Activated T-cell treated with anti-CD3 and anti-CD28 coated beads for 4 hours (primary cell): ENCODE measurements around the gene ESPNL.

Source experiments
- DNase-seq: peaks from one replicate; pipeline ENCODE4 v3.0.0-alpha.2; 2020

The ESPNL gene

DNA sequence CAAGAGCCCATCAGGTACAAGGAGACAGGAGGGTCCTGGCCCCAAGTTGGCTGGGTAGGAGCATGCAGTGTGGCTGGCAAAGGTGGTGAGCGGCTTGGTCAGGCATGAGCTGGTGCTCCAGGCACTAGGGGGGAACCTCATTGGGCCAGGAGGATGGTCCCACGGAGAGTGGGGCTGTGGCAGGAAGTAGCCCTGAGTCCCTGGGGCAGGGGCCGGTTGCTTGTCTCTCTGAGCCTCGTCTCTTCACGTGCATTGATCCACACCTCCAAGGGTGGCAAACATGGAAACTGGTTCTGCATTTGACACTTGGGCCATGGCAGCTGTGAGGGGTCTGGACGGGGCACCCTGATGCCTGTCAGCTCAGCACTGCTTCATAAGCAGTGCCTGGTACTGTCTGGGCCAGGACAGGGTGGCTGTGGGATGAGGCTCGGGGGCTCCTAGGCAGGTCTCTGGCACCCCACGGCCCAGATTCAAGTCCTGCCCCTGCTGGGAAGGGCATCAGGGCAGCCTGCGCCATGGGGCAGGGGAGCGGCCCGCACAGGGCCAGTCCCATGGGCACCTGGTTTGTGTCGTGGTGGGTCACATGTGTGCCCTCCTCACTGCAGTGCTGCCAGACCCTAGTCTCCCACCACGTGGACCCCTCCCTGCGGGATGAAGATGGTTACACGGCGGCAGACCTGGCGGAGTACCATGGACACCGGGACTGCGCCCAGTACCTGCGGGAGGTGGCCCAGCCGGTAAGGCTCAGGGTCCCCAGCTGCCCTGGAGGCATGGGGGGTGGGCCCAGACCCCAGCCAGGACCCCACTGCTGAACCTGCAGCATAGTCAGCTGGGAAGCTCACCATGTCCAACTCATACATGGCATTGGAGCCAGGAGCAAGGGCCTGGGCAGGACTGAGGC is 16.4 kb downstream of the ESPNL start:
- DNase-seq, result no peak

DNA sequence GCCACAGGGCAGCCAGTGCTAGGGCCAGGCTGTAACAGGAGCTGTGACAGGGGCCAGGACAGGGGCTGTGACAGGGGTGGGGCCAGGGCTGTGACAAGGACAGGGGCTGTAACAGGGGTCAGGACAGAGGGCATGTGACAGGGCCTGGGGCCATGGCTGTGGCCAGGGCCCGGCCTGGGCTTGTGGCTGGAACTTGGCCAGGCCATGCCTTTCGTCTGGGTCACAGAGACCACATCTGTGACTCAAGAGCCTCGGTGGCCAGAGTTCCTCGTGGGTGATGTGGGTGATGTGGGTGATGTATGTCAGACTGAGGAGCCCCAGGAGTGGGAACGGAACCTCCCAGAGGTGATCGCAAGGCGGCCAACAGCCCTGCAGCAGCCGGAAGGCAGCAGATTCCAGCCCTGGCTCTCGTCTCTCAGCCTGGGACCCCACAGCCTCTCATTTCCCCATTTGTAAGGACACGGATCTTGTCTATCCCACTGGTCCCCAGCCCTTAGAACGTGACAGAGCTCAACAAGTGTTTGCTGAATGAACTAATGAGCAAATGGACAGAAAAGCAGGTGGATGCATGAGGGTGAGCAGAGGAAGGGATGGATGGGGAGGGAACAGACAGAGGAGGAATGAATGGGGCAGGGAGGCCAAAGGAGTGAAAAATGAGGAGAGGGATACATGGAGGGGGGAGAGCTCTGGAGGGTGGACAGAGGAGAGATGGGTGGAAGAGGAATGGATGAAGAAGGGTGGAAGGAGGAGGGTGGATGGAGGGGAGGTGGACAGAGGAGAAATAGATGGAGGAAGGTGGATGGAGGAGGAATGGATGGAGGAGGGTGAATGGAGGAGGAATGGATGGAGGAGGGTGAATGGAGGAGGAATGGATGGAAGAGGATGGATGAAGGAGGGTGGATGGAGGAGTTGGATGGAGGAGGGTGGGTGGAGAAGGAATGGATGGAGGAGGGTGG is 17.3 kb downstream of the ESPNL start:
- DNase-seq, result no peak

DNA sequence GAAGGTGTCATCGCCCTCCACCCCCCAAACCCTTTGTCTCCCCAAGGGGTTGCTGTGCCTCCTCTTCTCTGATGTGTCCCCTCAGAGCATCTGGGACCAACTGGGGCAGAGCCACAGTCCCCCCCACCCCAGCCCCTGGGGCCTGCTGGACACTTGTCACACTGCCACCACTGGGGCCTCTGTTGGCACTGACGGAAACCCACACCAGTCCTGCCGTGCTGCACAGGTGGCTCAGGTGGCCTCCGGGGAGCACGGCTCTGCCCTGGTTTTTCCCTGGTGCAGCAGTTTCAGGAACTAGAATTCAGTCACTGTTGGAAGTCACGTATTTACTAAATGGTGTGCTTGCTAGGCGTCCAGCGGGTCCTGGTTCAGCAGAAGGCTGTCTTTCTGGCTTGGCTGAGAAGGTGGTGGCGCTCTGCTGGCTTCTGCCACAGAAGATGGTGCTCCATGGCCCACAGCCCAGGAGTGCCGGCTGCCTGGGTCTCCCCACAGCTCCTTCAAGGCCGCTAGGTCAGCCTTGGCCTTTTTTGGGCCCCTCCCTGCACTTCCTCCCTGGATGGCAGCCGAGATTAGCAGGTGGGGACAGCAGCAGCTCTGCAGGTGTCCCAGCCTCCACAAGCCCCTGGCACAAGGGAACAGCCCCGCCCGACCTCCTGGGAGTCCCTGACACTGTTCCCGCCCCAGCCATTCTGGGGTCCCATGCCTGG is 19.8 kb downstream of the ESPNL start:
- DNase-seq, result no peak

DNA sequence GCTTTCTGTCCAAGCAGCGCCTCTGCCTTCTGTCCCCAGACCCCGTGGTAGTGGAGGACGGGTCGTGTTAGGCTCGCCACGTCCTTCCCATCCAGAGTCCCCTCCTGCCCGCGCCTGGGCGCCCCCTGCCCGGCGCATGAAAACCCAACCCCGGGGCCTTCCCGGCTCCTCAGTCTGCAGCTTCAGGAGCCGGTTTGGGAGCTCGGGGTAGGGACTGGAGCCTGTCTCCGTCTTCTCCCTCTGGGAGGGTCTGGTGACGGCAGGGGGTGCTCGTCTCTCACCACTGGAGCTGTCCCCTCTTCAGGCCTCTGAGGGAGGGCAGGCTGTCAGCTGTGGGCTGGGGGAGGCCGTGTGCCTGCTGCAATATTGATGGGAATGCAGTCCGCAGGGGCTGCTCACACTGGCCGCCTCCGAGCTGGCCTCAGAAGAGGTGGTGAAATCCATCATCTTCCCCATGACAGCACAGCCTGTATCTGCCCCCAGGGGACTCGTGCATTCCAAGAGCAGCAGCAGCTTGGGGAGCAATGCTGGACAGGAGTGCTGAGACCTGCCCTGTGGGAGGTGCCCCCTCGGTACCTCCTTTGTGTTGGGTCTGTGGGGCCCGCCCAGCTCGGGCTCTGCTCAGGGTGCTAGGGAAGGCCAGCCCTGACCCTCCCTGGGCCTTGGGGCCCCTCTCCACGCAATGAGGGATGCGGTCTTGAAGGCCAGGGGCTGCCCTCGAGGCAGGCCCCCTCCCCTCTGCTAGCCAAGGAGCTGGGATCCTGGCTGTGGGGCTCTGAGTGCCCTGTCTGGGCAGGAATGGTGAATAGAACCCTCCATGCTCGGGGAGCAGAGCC is 20.5 kb downstream of the ESPNL start:
- DNase-seq, result no peak

DNA sequence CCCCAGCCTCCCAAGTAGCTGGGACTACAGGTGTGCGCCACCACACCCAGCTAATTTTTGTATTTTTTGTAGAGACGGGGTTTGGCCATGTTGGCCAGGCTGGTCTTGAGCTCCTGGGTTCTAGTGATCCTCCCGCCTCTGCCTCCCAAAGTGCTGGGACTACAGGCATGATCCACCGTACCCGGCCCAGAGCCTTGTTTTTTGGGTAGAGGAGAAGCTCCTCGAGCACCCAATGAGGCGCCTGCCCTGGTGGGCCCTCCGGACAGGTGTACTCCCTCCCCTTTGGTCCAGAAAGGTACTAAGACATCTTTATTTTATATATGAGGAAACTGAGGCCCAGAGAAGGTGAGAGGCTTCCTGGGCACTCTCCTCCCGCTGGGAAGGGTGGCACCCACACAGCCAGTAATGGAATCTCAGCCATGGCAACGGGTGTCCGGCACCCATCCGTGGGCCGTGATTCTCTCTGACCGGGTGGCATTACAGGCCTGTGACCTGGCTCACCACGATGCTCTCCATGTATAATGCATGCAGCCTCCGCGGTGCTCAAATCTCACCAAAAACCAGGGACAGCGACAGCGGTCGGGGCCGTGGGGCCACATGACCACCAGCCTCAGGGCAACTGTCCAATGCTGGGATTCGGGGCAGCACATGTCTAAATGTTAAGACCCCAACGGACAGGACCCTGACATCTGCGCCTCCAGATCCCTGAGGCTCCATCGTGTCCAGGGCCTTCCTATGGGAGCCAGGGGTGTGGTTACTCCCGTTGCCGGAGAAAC is 21.6 kb downstream of the ESPNL start:
- no peak for DNase-seq

DNA sequence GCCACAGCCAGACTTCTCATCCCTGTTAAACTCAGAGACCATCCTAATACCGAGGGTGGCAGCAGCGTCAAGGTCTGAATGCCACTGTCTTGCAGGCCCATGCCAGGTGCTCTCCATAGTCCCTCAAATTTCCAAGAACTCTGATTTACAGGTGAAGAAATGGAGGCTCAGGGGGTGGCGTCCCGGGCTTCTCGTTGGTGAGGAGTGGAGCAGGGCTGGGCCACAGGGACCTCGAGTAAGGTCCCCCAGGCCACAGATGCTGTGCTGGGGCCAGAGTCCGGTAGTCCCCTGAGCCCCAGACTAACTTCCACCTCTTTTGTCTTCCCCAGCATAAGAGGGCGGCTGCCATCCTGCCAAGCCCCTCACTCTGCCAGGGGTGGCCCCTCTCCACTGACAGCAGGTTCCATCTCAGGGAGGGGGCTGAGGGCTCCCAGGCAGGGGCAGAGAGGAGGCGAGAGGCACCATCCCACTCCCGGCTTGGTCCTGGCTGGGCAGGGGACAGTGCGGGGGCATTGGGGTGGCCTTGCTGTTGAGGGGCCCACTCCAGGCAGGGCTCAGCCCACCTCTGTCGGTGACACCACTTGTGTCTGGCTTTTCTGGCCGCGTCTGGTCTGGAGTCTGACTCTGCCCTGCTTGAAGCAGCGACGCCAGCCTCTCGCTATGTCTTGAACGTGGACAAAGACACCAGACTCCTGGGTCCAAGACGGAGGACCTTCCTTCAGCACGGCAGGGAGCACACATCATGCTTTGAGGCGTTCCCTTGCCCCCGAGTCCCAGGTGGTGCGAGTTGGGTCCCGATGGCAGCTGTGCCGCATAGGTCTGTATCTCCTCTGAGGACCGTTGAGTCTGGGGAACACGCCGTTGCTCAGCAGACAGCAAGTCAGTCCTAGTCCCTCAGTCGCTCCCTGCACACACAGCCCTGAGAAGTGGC is 22.4 kb downstream of the ESPNL start:
- no peak for DNase-seq

DNA sequence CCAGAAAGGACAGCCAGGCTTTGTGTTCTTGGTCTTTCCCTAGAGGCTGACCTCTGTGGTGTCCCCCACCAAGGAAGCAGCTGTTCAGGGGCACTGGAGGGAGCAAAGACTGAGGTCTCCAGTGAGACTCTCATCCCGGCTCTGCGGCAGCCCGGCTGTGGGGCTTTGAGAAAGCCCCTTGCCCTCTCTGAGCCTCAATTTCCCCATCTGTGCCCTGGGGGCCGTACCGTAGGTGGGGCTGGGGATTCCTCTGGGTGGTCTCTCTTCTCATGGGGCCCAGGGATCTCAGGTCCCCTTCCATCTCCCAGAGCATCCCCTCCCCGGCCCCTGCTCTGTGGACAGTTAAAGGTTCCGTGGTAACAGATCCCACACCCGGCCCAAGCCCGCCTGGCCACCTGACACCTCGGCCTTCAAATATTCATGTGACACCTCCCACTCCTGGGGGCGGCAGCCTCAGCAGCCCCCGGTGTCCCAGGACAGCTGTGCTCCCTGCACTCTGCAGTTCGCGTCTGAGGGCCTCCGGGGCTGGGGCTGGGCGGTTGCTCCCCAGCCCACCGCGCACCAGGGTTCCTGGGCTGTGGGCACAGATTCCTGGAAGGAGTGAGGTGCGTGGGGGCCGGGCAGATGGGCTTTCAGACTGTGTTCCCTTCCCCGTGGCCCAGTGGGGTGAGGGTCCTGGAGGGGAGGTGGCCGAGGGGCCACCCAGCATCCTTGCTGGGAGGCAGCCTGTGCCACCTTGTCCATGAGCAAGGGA is 23.3 kb downstream of the ESPNL start:
- no peak for DNase-seq

DNA sequence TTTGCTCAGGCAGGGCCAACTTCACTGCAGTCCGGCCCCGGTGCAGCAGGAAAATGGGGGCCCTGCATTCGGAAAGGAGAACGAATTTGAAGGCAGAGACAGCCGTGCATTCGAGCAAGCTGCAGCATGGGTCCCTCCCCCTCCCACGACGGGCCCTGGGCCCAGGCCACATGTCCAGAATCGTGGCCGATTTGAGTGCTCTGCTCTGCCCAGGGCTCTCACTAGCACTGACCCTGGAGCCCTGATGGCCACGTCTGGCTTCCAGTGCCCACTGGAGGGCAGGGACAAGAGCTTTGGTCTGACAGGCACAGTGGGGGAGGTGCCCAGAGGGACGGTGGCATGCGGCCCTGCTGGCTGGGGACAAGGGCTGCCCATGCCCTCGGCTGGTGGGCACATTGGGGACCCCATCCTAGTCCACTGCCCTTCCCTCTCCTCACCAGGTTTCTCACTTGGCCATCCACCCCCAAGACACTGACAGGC is 23.9 kb downstream of the ESPNL start:
- DNase-seq, result no peak

DNA sequence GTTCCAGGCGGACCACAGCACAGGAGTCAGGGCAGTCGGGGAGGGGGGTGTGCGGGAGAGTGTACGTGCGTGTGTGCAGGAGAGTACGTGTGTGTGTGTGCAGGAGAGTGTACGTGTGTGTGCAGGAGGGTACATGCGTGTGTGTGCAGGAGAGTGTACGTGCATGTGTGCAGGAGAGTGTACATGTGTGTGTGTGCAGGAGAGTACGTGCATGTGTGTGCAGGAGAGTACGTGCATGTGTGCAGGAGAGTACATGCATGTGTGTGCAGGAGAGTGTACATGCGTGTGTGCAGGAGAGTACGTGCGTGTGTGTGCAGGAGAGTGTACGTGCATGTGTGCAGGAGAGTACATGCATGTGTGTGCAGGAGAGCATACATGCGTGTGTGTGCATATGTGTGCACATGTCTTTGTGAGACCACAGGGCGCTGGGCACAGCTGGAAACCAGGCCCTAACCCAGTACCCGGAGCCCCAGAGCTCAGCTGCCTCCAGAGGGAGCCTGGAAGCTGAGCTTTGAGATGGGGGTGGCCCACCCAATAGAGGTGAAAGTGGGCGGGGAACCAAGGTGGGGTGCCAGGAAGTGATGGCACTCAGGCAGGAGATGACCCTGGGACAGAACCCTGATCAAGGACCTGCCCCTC is 24.5 kb downstream of the ESPNL start:
- DNase-seq, result no peak

DNA sequence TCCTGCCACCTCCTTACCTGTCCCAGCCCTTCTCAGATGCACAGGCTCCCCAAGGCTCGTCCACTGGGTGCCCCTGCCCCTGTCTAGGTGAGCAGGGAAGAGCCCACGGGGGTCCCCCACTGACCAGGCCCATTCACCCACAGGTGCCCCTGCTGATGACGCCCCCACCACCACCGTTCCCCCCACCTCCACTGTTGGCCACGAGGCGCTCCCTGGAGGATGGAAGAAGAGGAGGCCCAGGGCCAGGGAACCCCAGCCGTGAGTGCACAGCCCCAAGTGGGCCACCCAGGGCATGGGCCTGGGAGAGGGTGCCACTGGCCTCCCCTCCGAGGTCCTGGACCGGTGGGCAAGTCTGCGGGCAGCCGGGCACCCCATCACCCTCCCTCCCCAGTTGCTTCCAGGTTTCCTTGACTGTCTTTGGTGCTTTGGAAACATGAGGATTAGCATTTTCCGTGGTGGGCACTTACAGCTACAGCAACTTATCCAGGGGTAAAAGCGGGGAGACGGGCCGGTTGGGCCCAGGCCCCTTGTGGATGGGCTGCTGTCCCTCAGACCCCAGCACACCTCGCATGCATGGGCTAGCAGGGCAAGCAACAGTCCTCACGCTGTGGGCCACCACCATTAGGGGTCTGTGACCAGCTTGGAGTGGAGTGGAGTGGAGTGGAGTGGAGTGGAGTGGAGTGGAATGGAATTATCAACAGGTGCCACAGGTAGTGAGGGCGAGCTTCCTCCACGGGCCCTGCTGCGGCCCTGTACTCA is 25.2 kb downstream of the ESPNL start:
- no peak for DNase-seq

DNA sequence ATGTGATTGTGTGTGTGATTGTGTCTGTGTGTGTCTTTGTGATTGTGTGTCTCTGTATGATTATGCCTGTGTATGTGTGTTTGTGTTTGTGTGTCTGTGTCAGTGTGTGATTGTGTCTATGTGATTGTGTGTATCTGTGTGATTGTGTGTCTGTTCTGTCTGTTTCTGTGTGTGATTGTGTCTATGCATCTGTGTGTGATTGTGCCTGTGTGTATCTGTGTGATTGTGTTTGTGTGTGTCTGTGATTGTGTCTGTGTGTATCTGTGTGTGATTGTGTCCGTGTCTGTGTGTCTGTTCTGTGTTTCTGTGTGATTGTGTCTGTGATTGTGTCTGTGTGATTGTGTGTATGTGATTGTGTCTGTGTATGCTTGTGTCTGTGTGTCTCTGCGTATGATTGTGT is 26.2 kb downstream of the ESPNL start:
- DNase-seq, result no peak

DNA sequence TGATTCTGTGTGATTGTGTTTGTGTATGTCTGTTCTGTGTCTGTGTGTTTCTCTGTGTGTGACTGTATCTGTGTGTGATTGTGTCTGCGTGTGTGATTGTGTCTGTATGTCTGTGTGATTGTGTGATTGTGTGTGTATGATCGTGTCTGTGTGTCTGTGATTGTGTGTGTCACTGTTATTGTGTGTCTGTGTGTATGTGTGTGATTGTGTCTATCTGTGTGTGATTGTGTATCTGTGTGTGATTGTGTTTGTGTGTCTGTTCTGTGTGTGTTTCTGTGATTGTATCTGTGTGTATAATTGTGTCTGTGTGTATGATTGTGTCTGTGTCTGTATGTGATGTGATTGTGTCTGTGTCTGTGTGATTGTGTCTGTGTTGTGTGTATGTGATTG is 26.6 kb downstream of the ESPNL start:
- no peak for DNase-seq

DNA sequence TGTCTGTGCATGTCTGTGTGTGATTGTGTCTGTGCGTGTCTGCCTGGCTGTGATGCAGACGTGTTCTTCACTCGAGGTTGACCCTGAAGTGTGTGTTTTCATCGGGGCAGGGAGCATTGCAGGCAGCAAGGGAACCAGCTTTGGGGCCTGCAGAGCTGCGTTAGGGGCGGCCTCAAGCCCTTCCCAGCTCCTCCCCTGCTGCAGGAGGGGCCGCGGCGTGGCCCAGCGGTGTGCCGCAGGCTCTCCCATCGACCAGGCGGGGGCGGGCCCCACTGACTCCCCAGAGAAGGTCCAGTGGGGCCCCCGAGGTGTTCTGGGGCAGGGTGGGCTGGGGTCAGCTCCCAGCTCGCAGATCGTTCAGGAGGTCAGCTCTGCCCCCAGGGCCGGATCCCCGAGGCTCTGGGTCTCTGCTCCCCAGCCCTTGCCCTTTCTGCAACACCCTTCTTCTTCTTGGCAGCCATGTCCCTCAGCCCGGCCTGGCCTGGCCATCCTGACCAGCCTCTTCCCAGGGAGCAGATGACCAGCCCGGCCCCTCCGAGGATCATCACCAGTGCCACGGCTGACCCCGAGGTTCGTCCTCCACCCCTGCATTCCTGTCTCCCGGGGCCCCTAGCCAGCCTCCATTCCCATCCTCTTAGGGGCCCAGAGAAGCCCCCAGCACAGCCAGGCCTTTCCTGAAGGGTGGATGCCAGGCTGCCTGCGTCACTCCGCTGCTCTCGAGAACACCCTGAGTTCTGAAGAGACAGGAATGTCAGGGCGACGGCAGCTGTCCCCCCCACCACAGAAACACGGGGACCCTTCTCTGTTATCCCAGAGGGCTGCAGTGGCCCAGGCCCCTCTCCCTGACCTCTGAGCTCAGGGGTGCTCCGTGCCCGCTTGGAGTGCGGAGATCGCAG is 27.3 kb downstream of the ESPNL start:
- no peak for DNase-seq

DNA sequence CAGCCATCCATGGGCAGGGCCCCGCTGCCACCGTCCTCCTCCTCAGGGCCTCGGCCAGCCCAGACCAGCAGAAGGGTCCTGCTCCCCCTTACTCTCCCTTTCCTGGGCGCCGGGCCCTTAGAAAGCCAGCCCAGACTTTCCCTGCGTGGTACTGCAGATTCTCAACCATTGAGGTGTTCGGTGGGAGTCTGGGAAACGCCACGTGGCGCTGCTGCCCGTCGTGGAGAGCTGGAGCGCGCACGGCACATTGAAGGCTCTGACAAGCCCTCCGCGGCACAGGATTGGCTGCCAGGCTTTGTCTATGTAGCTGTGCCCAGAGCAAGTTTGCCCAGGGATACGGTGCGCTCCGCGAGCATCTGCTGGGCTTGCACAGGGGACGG is 27.9 kb downstream of the ESPNL start:
- DNase-seq, result no peak

DNA sequence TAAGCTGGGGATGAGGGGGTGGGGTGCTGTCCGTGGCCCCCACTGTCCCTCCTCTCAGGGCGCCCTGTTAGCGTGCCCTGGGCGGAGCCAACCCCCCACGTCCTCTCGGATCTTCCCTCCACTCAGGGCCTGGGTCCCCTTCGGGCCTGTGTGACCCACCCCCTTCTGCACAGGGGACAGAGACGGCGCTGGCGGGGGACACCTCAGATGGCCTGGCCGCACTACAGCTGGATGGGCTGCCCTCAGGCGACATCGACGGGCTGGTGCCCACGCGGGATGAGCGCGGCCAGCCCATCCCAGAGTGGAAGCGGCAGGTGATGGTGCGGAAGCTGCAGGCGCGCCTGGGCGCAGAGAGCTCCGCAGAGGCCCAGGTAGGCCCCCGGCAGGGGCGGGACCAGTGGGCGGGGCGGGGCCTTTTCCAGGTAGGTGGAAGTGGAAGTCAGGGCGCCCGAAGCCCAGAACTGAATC is 28.4 kb downstream of the ESPNL start:
- DNase-seq, result no peak

DNA sequence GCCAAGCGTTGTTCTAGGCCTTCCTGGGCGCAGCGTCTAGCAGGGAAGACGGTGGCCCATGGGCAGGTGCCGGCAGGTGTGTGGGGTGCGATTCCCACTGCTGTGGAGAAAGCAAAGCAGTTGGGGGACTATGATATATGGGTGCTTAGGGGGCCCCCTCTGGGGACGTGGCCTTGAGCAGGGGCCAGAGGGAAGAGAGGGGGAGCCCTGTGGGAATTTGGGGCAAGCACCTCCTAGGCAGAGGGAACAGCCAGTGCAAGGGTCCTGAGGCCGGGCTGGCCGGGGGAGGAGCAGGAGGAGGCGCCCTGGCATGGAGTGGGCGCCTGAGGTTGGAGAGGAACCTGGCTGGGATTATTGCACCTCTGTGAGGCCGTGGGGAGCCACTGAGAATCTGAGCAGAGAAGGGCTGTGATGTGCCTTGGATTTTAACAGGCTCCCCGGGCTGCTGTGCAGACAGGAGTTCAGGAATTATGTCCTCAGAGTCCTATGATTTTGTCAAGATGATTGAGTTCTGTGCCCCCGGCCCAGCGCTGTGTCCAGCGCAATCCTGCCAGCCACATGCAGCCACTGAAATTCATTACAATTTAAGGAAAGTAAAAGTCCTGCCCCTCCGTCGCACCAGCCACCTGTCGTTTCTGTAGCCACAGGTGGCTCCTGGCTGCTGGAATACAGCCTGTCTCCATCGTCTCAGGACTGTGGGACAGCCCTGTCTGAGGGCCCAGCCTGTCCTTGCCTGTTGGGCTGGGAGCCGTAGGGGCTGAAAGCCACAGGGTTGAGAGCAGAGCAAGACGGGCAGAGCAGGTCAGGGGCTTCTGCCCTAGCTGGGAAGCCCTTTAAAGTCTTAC is 29.2 kb downstream of the ESPNL start:
- no peak for DNase-seq
